ENCODE data around the gene STK32B.

GRCh38 chr4:5152521-5152920 is 101.2 kb downstream of the STK32B start:
- TF ChIP-seq CEBPB (IDR thresholded peaks at IDR 0.05) (no peak), KDM1A (IDR thresholded peaks at IDR 0.05; ENCODE audit: low read depth) (no peak), HOXA7 (CRISPR knock-in tag; IDR thresholded peaks at IDR 0.05) (no peak), CTCF (IDR thresholded peaks at IDR 0.05) (no peak), SMC3 (IDR thresholded peaks at IDR 0.05) (no peak), KDM5A (IDR thresholded peaks at IDR 0.05) (no peak), E2F6 (IDR thresholded peaks at IDR 0.05; ENCODE audit: borderline replicate concordance, low read depth) (no peak)

Measured in A549 (cell line).